ENCODE data around the gene CDH11. TPM values are rescaled to one million over a fixed set of nuclear protein-coding genes. Genes with fewer than 3 reads are reported as not detected.

Gene CDH11
- total and polyA plus RNA-seq, 4 donors: 0.72 to 5.3 (median 1.9) TPM

DNA sequence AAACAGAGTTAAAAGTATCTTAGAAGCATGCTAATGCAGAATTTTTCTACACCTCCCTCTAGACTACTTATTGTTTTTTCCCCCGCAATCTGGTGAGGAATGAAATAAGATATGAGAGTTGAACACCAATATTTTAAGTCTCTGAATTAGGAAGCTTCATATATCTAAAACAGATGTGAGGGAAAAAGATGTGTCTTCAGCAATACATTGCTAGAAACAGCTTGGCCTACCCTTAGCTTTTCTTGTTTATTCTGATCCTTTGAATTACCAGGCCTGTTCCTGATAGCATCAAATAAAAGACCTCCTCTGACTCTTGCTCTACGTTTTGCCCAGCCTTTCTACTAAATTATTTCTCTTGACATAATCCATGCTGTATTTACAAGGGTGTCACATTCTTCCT is 221.8 kb downstream of the CDH11 start:
- Histone ChIP-seq H3K9ac (ENCODE audit: low read depth in 1 of 2, low read length in 2 of 2) (no peak overlapping the region), H3K4me3 (ENCODE audit: low read depth in 1 of 3, low read length in 3 of 3) (no peak overlapping the region), H3K27me3 (ENCODE audit: control insufficient read depth in 4 of 4, insufficient read depth in 4 of 4, low read length in 3 of 4) (no peaks in the 10 kb centered on the region), H3K27ac (ENCODE audit: low read depth in 1 of 2, low read length in 2 of 2) (no peak overlapping the region), H3K9me3 (ENCODE audit: control insufficient read depth in 4 of 4, low read length in 3 of 4) (no peaks in the 10 kb centered on the region), H3K4me1 (ENCODE audit: control insufficient read depth in 4 of 4, insufficient read depth in 4 of 4, low read length in 3 of 4) (no peaks in the 10 kb centered on the region), H3K36me3 (ENCODE audit: control insufficient read depth in 4 of 4, insufficient read depth in 3 of 4, low read depth in 1 of 4, low read length in 3 of 4) (no peaks in the 10 kb centered on the region)
- DNase-seq (ENCODE audit: low spot score): no peak
- WGBS: 46% methylated on average over 2 of the region's 2 CpGs
- TF ChIP-seq YY1 (IDR thresholded peaks at IDR 0.05): no peak
- no peak for TF ChIP-seq RAD21 (IDR thresholded peaks at IDR 0.05)
- TF ChIP-seq, protein P1, sequence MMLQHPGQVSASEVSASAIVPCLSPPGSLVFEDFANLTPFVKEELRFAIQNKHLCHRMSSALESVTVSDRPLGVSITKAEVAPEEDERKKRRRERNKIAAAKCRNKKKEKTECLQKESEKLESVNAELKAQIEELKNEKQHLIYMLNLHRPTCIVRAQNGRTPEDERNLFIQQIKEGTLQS (IDR thresholded peaks at IDR 0.05): no peak
- TF ChIP-seq MAX (IDR thresholded peaks at IDR 0.05): no peak
- no peak for TF ChIP-seq GABPA (IDR thresholded peaks at IDR 0.05 in 1 of 2, conservative IDR thresholded peaks at IDR 0.05 in 1 of 2)
- TF ChIP-seq SP1 (IDR thresholded peaks at IDR 0.05): no peak

DNA sequence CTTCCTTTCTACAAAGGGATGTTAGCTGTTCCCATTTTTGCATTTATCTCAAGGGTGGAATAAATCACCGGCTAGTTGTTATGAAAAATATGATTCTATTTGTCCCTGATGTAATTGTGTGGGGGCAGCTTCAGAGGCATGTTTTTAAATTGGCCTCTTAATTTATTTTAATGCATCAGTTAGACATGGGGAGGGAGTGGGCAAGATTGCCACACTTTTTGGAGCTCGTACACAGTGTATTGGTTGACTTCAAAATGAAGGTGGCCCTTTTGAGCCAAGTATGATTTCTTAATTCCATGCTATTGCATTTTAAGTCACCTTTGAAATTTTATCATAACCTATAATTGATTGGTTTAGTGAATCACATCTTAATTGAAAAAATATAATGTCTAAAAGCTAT is 223.7 kb downstream of the CDH11 start:
- H3K4me3 ChIP-seq (ENCODE audit: low read depth in 1 of 3, low read length in 3 of 3): no peak overlapping the region
- H3K27ac ChIP-seq (ENCODE audit: low read depth in 1 of 2, low read length in 2 of 2): no peak overlapping the region
- H3K27me3 ChIP-seq (ENCODE audit: control insufficient read depth in 4 of 4, insufficient read depth in 4 of 4, low read length in 3 of 4): no peaks in the 10 kb centered on the region
- H3K9ac ChIP-seq (ENCODE audit: low read depth in 1 of 2, low read length in 2 of 2): no peak overlapping the region
- TF ChIP-seq GABPA (IDR thresholded peaks at IDR 0.05 in 1 of 2, conservative IDR thresholded peaks at IDR 0.05 in 1 of 2) (no peak), FOXA1 (IDR thresholded peaks at IDR 0.05) (no peak), TAF1 (conservative IDR thresholded peaks at IDR 0.05) (no peak), HNF4A (conservative IDR thresholded peaks at IDR 0.05) (no peak), EGR1 (IDR thresholded peaks at IDR 0.05; ENCODE audit: low read depth in 2 of 2) (no peak), YY1 (IDR thresholded peaks at IDR 0.05) (no peak), HNF4G (IDR thresholded peaks at IDR 0.05) (no peak), NR2F2 (IDR thresholded peaks at IDR 0.05) (no peak)
- TF ChIP-seq, protein P1 (IDR thresholded peaks at IDR 0.05): no peak
- WGBS: 73% methylated on average over 2 of the region's 2 CpGs
- H3K9me3 ChIP-seq (ENCODE audit: control insufficient read depth in 4 of 4, low read length in 3 of 4): no peaks in the 10 kb centered on the region
- H3K4me1 ChIP-seq (ENCODE audit: control insufficient read depth in 4 of 4, insufficient read depth in 4 of 4, low read length in 3 of 4): no peaks in the 10 kb centered on the region
- H3K36me3 ChIP-seq (ENCODE audit: control insufficient read depth in 4 of 4, insufficient read depth in 3 of 4, low read depth in 1 of 4, low read length in 3 of 4): no peaks in the 10 kb centered on the region
- no peak for DNase-seq (ENCODE audit: low spot score)

All from liver (tissue), 9 donors.